Muscle of leg (tissue), 11 donors: ENCODE results near the gene HARS1. TPM values are rescaled to one million over a fixed set of nuclear protein-coding genes. Genes with fewer than 3 reads are reported as not detected.

ENCODE experiments used
- DNase-seq: peaks from one replicate; pipeline ENCODE4 v3.0.0; 2013
- H3K27ac ChIP-seq: one replicate; pipeline ENCODE4 v1.5.1; 2013; ENCODE audit warnings: mild to moderate bottlenecking, low read length, control low read depth
- H3K27me3 ChIP-seq: one replicate; pipeline ENCODE4 v1.6.1; 2013; ENCODE audit warnings: low read length; ENCODE audit not compliant: control insufficient read depth, insufficient read depth
- H3K36me3 ChIP-seq: one replicate; pipeline ENCODE4 v1.6.1; 2013; ENCODE audit warnings: low read length; ENCODE audit not compliant: control insufficient read depth, insufficient read depth
- H3K4me1 ChIP-seq: one replicate; pipeline ENCODE4 v1.6.1; 2013; ENCODE audit warnings: low read length; ENCODE audit not compliant: control insufficient read depth, insufficient read depth
- H3K4me3 ChIP-seq: one replicate; pipeline ENCODE4 v1.5.1; 2013; ENCODE audit warnings: low read length, control low read depth
- H3K9me3 ChIP-seq: replicated peaks from 2 replicates; pipeline ENCODE4 v1.6.1; 2013; ENCODE audit warnings: low read depth, low read length; ENCODE audit not compliant: control insufficient read depth
- WGBS: methylation state at CpG from one replicate; pipeline ENCODE4 v1.1.5; 2013; ENCODE audit warnings: missing lambda C conversion rate; ENCODE audit not compliant: insufficient coverage; 5-methylcytosine and 5-hydroxymethylcytosine counted together
- polyA plus RNA-seq, 8 donors: library from polyadenylated mRNA; unstranded; fragments of 120-200 nt; gene quantifications; one replicate each; pipeline versions ENCODE4 v1.2.1 to v1.2.3, GENCODE V29; 2013; ENCODE audit warnings: inconsistent platforms in 1 of 8, low replicate concordance in 1 of 8; ENCODE audit not compliant: insufficient read length in 8 of 8, insufficient read depth in 1 of 8
- total RNA-seq: library from RNA; stranded (reverse); fragments of 120-200 nt; gene quantifications from one replicate; pipeline ENCODE4 v1.2.4, GENCODE V29; 2013

HARS1 gene
- total and polyA plus RNA-seq, 9 donors = 41.4 to 54.0 (median 49.9) TPM

DNA sequence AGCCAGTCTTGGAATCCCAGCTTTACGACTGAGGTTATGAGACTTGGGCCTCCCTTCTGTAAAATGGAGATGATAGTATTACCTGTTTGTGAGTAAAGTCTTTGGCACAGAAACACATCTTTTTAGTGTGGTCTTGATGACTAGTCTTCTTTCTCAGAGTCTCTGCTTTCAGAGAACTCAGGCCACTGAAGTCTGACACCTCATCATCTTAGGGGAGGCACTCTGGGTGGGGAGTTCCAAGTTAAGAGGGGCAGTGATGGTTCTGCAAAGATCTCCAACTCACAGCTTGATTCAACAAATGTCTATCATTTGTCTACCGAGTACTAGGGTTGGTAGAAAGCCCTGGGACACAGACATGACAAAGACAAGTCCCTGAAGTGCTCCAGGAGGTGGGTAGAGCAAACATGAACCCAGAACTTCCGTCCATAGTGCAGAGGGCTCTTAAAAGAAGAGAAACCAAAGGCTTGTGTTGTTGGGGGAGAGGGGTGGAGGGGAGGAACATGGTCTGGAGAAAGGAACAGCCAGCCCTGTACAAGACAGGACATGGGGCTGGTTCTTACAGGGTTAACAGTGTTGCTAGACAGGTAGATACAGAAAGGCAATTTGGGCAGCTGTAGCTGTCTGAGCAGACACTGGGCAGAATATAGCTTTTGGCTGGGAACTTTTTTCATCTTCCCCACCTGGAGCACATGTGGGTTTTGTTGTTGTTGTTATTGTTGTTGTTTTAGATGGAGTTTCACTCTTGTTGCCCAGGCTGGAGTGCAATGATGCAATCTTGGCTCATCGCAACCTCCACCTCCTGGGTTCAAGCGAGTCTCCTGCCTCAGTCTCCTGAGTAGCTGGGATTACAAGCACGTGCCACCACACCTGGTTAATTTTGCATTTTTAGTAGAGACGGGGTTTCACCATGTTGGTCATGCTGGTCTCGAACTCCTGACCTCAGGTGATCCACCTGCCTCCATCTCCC lies 55.6 kb downstream of the HARS1 start:
- peaks cover 27% of the 10 kb centered on the region for H3K4me1 ChIP-seq
- WGBS = 90% methylated on average over 4 of the region's 8 CpGs

DNA sequence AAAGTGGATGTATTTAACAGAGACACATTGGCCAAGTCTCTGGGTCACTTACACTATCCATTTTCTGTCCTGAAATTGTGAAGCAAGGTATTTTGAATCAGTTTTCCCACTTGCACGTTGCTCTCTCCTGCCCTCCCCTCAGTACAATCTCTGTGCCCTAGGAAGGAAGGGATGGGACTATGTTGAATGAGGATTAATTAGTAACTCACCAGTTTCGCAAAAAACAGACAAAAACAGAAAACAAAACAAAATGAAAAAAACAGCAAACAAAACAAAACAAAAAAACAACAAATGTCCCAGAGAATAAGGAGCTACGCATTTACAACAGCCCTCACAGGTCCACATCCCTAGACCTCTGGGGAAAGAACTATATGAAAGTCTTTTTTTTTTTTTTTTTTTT lies 57.1 kb downstream of the HARS1 start:
- no peak overlapping the region for H3K27ac ChIP-seq
- H3K27me3 ChIP-seq = peaks cover 32% of the 10 kb centered on the region
- DNase-seq = no peak
- H3K36me3 ChIP-seq = no peaks in the 10 kb centered on the region
- WGBS = no CpG with 5 or more reads among the region's 3 CpGs
- H3K9me3 ChIP-seq = no peaks in the 10 kb centered on the region
- peaks cover 20% of the 10 kb centered on the region for H3K4me1 ChIP-seq
- no peak overlapping the region for H3K4me3 ChIP-seq

More for the DNA sequence above, 55.6 kb downstream of the HARS1 start:
- Histone ChIP-seq H3K4me3 (no peak overlapping the region), H3K36me3 (no peaks in the 10 kb centered on the region), H3K27ac (no peak overlapping the region), H3K9me3 (no peaks in the 10 kb centered on the region), H3K27me3 (peaks cover 30% of the 10 kb centered on the region)
- no peak for DNase-seq

DNA sequence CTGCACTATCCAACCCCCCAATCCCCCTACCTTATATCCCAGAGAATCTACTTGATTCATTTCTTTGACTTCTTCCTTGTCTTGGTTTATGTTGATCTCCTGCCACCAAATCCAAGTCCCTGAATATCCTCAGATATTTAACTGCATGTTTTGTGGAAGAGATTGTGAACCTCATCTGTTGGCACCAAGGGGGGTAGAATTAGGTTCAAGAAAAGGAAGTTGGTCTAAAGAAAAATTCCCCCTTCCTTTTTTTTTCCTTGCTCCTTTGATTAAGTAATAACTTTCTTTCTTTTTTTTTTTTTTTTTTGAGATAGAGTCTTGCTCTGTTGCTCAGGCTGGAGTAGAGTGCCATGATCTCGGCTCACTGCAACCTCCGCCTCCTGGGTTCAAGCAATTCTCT lies 57.7 kb downstream of the HARS1 start:
- peak overlapping the region; percentile 9 for H3K27ac ChIP-seq
- DNase-seq = no peak
- no CpG with 5 or more reads among the region's 2 CpGs for WGBS

DNA sequence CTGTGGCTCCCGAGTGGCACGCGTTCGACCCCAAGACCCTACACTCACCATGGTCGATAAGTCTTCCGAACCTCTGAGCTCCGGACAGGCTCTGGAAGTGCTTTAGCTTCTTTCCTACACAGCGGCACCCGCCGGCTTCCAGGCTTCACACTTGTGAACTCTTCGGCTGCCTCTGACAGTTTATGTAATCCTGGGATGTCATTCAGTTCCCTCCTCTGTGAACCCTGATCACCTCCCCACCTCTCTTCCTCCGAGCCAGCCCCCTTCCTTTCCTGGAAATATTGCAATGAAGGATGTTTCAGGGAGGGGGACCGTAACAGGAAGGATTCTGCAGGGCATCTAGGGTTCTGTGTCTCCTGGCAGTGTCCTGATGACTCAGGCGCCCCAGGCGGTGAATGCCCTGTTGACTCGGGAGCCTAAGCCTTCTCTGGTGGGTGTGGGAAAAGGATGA lies 58.1 kb downstream of the HARS1 start, which contains the start of gene CD14:
CD14 (minus strand) TSS at position 155 of the 451 bp plus-strand sequence; CDS start at position 51, 104 bp downstream.
- peak within 1 kb of the TSS; percentile 62 for H3K27ac ChIP-seq
- H3K4me3 ChIP-seq = peak within 1 kb of the TSS; percentile 40
- DNase-seq = peak; percentile 71
- H3K9me3 ChIP-seq = peaks cover 2% of the 10 kb centered on the region
- peaks cover 15% of the 10 kb centered on the region for H3K4me1 ChIP-seq
- WGBS = 5% methylated on average over 7 of the region's 16 CpGs
- H3K27me3 ChIP-seq = peaks cover 32% of the 10 kb centered on the region
- H3K36me3 ChIP-seq = no peaks in the 10 kb centered on the region

More for the DNA sequence above, 57.7 kb downstream of the HARS1 start:
- Histone ChIP-seq H3K27me3 (peaks cover 32% of the 10 kb centered on the region), H3K9me3 (no peaks in the 10 kb centered on the region), H3K36me3 (no peaks in the 10 kb centered on the region), H3K4me3 (peak overlapping the region; percentile 2), H3K4me1 (peaks cover 15% of the 10 kb centered on the region)

DNA sequence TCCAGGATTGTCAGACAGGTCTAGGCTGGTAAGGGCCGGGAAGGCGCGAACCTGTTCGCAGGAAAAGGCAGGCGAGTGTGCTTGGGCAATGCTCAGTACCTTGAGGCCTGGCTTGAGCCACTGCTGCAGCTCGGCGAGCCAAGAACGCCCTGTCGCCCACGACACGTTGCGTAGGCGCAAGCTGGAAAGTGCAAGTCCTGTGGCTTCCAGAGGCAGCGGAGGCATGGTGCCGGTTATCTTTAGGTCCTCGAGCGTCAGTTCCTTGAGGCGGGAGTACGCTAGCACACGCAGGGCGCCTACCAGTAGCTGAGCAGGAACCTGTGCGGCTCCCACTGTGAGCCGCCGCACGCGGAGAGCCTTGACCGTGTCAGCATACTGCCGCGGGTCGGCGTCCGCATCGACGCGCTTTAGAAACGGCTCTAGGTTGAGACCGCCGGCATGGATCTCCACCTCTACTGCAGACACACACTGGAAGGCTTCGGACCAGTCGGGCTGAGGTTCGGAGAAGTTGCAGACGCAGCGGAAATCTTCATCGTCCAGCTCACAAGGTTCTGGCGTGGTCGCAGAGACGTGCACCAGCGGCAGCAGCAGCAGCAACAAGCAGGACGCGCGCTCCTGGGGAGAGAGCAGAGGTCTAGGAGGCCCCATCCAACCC lies 58.7 kb downstream of the HARS1 start:
- Histone ChIP-seq H3K36me3 (no peaks in the 10 kb centered on the region), H3K27me3 (peaks cover 32% of the 10 kb centered on the region), H3K9me3 (peaks cover 5% of the 10 kb centered on the region), H3K4me3 (peak overlapping the region; percentile 40), H3K27ac (peak overlapping the region; percentile 62), H3K4me1 (peaks cover 15% of the 10 kb centered on the region)
- DNase-seq = peak; percentile 64
- WGBS = 1% methylated on average over 51 of the region's 51 CpGs

DNA sequence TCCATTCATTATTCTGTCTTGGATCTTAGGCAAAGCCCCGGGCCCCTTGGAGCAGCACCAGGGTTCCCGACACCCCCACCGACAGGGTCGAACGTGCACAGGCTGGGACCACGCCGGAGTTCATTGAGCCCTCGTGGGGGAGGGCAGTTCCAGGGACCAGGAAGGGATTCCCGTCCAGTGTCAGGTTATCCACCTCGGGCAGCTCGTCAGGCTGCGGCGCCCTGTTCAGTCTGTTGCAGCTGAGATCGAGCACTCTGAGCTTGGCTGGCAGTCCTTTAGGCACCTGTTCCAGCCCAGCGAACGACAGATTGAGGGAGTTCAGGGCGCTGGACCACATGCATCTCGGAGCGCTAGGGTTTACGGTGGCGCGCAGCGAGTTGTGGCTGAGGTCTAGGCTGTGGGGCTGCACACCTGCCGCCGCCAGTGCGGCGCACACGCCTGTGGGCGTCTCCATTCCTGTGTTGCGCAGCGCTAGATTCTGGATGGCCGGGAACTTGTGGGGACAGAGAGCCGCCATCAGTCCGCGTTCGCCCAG lies 59.3 kb downstream of the HARS1 start:
- Histone ChIP-seq H3K9me3 (peaks cover 5% of the 10 kb centered on the region), H3K4me3 (peak overlapping the region; percentile 40), H3K4me1 (peaks cover 15% of the 10 kb centered on the region), H3K36me3 (no peaks in the 10 kb centered on the region), H3K27ac (peak overlapping the region; percentile 62), H3K27me3 (peaks cover 32% of the 10 kb centered on the region)
- 5% methylated on average over 36 of the region's 36 CpGs for WGBS
- DNase-seq = peak; percentile 27

DNA sequence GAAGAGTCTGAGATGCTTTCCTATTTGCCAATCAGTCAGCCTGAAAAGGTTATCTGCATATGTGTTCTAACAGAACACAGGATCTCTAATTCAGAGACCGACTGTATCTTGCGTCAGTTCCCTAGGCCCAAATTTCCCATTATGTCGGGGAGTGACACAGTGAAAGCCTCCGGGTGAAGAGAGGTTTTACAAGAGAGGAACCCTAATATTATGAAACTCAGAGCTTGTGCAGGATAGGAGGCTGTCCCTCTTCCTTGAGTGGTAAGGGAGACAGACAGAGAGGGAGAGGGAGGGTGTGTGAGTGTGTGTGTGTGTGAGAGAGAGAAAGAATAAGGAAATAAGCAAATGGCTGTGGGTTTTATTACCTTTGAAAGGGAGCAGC lies 60.1 kb downstream of the HARS1 start:
- H3K4me3 ChIP-seq = peak overlapping the region; percentile 40
- H3K36me3 ChIP-seq = no peaks in the 10 kb centered on the region
- H3K27me3 ChIP-seq = peaks cover 32% of the 10 kb centered on the region
- H3K9me3 ChIP-seq = peaks cover 5% of the 10 kb centered on the region
- DNase-seq = no peak
- 57% methylated on average over 1 of the region's 4 CpGs for WGBS
- peak overlapping the region; percentile 65 for H3K27ac ChIP-seq
- H3K4me1 ChIP-seq = peaks cover 15% of the 10 kb centered on the region

DNA sequence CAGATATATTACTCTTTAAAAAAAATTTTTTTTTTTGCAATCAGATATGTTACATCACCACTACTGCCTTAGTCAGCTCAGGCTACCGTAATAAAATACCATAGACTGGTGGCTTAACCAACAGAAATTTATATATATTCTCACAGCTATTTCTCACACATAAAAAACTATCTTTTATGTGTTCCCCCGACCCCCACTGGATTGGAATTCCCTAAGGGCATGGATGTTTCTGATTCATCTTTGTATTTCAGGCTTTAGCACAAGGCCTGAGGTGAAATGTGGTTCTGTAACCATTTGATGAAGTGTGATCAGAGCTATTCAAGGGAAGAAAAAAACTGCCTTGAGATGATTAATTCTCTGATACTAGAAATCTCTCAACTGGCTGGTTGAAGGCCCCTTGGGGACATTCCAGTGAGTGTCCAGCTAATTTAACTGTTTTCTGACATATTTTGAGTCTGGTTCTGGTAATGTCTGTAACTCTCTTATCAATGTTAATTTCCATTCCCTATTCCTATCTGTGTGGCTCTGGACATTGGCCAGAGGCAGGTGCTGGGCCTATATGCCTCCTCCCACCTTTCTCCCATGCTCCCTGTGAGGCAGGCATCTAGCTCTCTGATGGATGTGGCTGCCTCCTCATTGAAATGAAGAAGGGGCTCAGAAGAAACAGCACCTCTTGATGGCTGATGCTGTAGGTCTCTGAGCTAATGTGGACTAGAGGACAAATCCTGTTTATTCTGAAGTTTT lies 60.7 kb downstream of the HARS1 start:
- H3K4me1 ChIP-seq = peaks cover 15% of the 10 kb centered on the region
- no CpG with 5 or more reads among the region's 2 CpGs for WGBS
- no peak for DNase-seq
- peak overlapping the region; percentile 65 for H3K27ac ChIP-seq
- no peaks in the 10 kb centered on the region for H3K36me3 ChIP-seq
- H3K4me3 ChIP-seq = peak overlapping the region; percentile 40
- H3K9me3 ChIP-seq = peaks cover 5% of the 10 kb centered on the region
- peaks cover 32% of the 10 kb centered on the region for H3K27me3 ChIP-seq

DNA sequence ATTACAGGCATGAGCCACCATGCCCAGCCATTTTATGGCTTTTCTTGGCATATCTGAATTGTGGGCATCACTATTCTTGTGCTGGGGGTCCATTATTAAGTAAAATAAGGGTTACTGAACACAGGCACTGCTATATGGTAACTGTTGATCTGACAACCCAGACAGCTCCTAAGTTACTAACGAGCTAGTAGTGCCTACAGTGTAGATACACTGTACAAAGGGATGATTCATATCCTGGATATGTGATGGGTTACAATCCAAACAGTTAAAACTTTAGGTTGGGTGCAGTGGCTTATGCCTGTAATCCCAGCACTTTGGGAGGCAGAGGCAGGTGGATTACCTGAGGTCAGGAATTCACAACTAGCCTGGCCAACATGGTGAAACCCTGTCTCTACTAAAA lies 62.5 kb downstream of the HARS1 start:
- WGBS = no CpG with 5 or more reads among the region's 1 CpG
- Histone ChIP-seq H3K4me1 (peaks cover 15% of the 10 kb centered on the region), H3K9me3 (peaks cover 5% of the 10 kb centered on the region), H3K36me3 (no peaks in the 10 kb centered on the region), H3K27me3 (peaks cover 28% of the 10 kb centered on the region), H3K4me3 (no peak overlapping the region), H3K27ac (no peak overlapping the region)
- DNase-seq = no peak
